B cell (primary cell): ENCODE results near the gene STON2. TPM values are rescaled to one million over a fixed set of nuclear protein-coding genes. Genes with fewer than 3 reads are reported as not detected.

ENCODE experiments used
- ATAC-seq: fragments of 200-7000 bp; cut with Tn5 transposase; one replicate; pipeline ENCODE4 v1.10.0; 2021; ENCODE audit warnings: low read depth, mild to moderate bottlenecking, moderate number of reproducible peaks, moderate library complexity
- CTCF ChIA-PET: fragments of 350-600 bp; sonication (Branson Sonifier 250); formaldehyde crosslinking; loops from one replicate; lab custom pipeline; 2021; ENCODE audit warnings: antibody characterized with exemption, inconsistent platforms; lab: Charles Lee
- POLR2A ChIA-PET: fragments of 350-600 bp; sonication (Branson Sonifier 250); formaldehyde crosslinking; loops from one replicate; lab custom pipeline; 2021; ENCODE audit warnings: antibody characterized with exemption; lab: Charles Lee
- DNase-seq: peaks from one replicate; pipeline ENCODE4 v3.0.0; 2013
- H2AFZ ChIP-seq: 2 replicates; pipeline ENCODE4 v1.6.1; 2012; ENCODE audit warnings: mild to moderate bottlenecking, low read depth, low read length; ENCODE audit not compliant: insufficient read depth, poor library complexity, severe bottlenecking
- H3K27ac ChIP-seq, 2 donors: 1 replicate in 1 of 2; 2 replicates in 1 of 2; pipeline ENCODE4 v1.5.1; 2012 to 2013; ENCODE audit warnings: low read length in 2 of 2, mild to moderate bottlenecking in 2 of 2, moderate library complexity in 1 of 2
- H3K27me3 ChIP-seq, 4 experiments: fragments of 200-600 bp in 1 of 4; sonication (generic) in 1 of 4; replicated peaks in 1 of 4; 1 replicate in 2 of 4; 2 replicates in 2 of 4; pipeline versions ENCODE4 v1.6.1 to v1.7.0; 2013 to 2016; ENCODE audit warnings: low read length in 3 of 4, mild to moderate bottlenecking in 2 of 4, mixed read lengths in 1 of 4, moderate library complexity in 1 of 4; ENCODE audit not compliant: insufficient read depth in 4 of 4, control insufficient read depth in 3 of 4; ENCODE audit errors: control extremely low read depth in 1 of 4
- H3K36me3 ChIP-seq, 2 experiments: replicated peaks in 1 of 2; 1 replicate in 1 of 2; 2 replicates in 1 of 2; pipeline versions ENCODE4 v1.6.1 to v1.7.1; 2013; ENCODE audit warnings: low read length in 1 of 2; ENCODE audit not compliant: insufficient read depth in 2 of 2, control insufficient read depth in 1 of 2; ENCODE audit errors: control extremely low read depth in 1 of 2, extremely low read depth in 1 of 2
- H3K4me1 ChIP-seq, 2 donors: fragments of 200-600 bp in 1 of 2; sonication (generic) in 1 of 2; 1 replicate in 1 of 2; 2 replicates in 1 of 2; pipeline versions ENCODE4 v1.5.1 to v1.6.1; 2013 to 2017; ENCODE audit warnings: low read length in 2 of 2; ENCODE audit not compliant: control insufficient read depth in 2 of 2, insufficient read depth in 2 of 2
- H3K4me2 ChIP-seq: replicated peaks from 2 replicates; pipeline ENCODE3; 2012; ENCODE audit warnings: mild to moderate bottlenecking, low read depth, low read length; ENCODE audit not compliant: poor library complexity, severe bottlenecking
- H3K4me3 ChIP-seq, 5 experiments: fragments of 200-600 bp in 1 of 5; sonication (generic) in 1 of 5; 1 replicate in 3 of 5; 2 replicates in 2 of 5; pipeline versions ENCODE4 v1.5.1 to v1.7.0; 2011 to 2016; ENCODE audit warnings: low read length in 4 of 5, mild to moderate bottlenecking in 4 of 5, low read depth in 2 of 5, control low read depth in 1 of 5, moderate library complexity in 1 of 5; ENCODE audit not compliant: insufficient read depth in 1 of 5; ENCODE audit errors: control extremely low read depth in 1 of 5, extremely low read depth in 1 of 5
- H3K79me2 ChIP-seq: fragments of 200-600 bp; sonication (generic); one replicate; pipeline ENCODE4 v1.6.0; 2016; ENCODE audit warnings: low read length; ENCODE audit not compliant: control insufficient read depth, insufficient read depth
- H3K9ac ChIP-seq: fragments of 200-600 bp; sonication (generic); 2 replicates; pipeline ENCODE4 v1.6.1; 2017; ENCODE audit warnings: mild to moderate bottlenecking, low read length, moderate library complexity
- H3K9me3 ChIP-seq, 3 donors: one replicate each; pipeline versions ENCODE4 v1.6.1 to v1.7.1; 2013; ENCODE audit warnings: low read length in 2 of 3; ENCODE audit not compliant: control insufficient read depth in 2 of 3, insufficient read depth in 1 of 3; ENCODE audit errors: control extremely low read depth in 1 of 3
- H4K20me1 ChIP-seq: 2 replicates; pipeline ENCODE4 v1.6.0; 2012; ENCODE audit warnings: mild to moderate bottlenecking, low read length; ENCODE audit not compliant: insufficient read depth, control insufficient read depth, poor library complexity, severe bottlenecking
- H3K27ac Mint-ChIP-seq: one replicate; pipeline ENCODE4 v1.8.0; 2021; ENCODE audit warnings: mixed read lengths
- H3K27me3 Mint-ChIP-seq: one replicate; pipeline ENCODE4 v1.8.0; 2021; ENCODE audit warnings: mixed read lengths
- H3K4me1 Mint-ChIP-seq: one replicate; pipeline ENCODE4 v1.8.0; 2021; ENCODE audit warnings: mixed read lengths
- H3K4me3 Mint-ChIP-seq: one replicate; pipeline ENCODE4 v1.8.0; 2021; ENCODE audit warnings: mixed read lengths
- H3K9me3 Mint-ChIP-seq: one replicate; pipeline ENCODE4 v1.8.0; 2022; ENCODE audit warnings: mixed read lengths; ENCODE audit not compliant: insufficient read depth
- EZH2 ChIP-seq: IDR thresholded peaks from 2 replicates; pipeline ENCODE4 v1.6.1; 2012; ENCODE audit warnings: borderline replicate concordance, low read depth, mild to moderate bottlenecking, moderate library complexity, low read length; ENCODE audit not compliant: insufficient read depth, poor library complexity, severe bottlenecking
- WGBS: methylation state at CpG from one replicate; pipeline ENCODE4 v1.1.5; 2013; ENCODE audit warnings: missing lambda C conversion rate; ENCODE audit not compliant: insufficient coverage; 5-methylcytosine and 5-hydroxymethylcytosine counted together
- intact Hi-C: fragments of 100-400 bp; cut with micrococcal nuclease; formaldehyde crosslinking; loops from one replicate; pipeline ENCODE4 v1.10.0; 2022
- polyA plus RNA-seq: library from polyadenylated mRNA; depleted of rRNA; stranded (reverse); fragments of >200 nt; gene quantifications from 2 replicates; pipeline ENCODE4 v1.2.3, GENCODE V29; 2012
- total RNA-seq, 2 donors: library from RNA; stranded (reverse); fragments of 120-200 nt in 1 of 2; gene quantifications; 1 replicate in 1 of 2; 2 replicates in 1 of 2; pipeline versions ENCODE4 v1.2.3 to v1.2.4, GENCODE V29; 2013 to 2022
- TF ChIP-seq, protein P1 (sequence below): fragments of 200-600 bp; IDR thresholded peaks from one replicate; pipeline ENCODE4 v1.8.0; 2022; ENCODE audit warnings: antibody characterized with exemption, mild to moderate bottlenecking

STON2 gene
- total and polyA plus RNA-seq, 2 donors (not counting 1 experiment from before 2014, with no cell fraction given): 0.03 TPM; not detected in 1

DNA sequence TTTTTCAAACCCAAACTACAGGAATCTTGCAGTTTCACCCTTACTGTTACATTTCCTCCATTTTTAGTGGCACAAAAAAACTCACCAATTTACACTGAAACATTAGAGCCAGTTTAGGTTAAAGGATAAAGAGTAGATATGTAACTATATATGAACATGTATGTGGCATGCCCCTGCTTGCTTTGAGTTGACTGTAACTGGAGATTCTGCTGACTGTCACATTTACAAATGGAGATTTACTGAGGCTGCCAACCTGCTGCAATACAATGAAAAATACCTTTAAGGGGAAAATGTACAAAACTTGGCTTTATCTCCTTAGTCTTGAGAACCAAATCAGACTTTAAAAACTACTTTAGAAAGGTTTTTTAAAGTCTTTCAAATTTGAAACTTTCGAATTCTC is 28.3 kb downstream of the STON2 start:
- ChIA-PET POLR2A (no interaction called here), CTCF (no interaction called here)
- no peaks in the 10 kb centered on the region for H3K9me3 Mint-ChIP-seq
- H3K4me3 Mint-ChIP-seq: no peak overlapping the region
- Histone ChIP-seq H3K79me2 (no peaks in the 10 kb centered on the region), H4K20me1 (no peaks in the 10 kb centered on the region), H3K9ac (no peak overlapping the region), H3K27ac (no peak overlapping the region), H2AFZ (no peak overlapping the region), H3K36me3 (no peaks in the 10 kb centered on the region), H3K4me2 (no peak overlapping the region), H3K27me3 (no peaks in the 10 kb centered on the region), H3K4me3 (no peak overlapping the region), H3K9me3 (no peaks in the 10 kb centered on the region), H3K4me1 (no peaks in the 10 kb centered on the region)
- no CpG with 5 or more reads among the region's 1 CpG for WGBS
- peaks cover 8% of the 10 kb centered on the region for H3K27me3 Mint-ChIP-seq
- no peak overlapping the region for H3K27ac Mint-ChIP-seq
- TF ChIP-seq, protein P1, sequence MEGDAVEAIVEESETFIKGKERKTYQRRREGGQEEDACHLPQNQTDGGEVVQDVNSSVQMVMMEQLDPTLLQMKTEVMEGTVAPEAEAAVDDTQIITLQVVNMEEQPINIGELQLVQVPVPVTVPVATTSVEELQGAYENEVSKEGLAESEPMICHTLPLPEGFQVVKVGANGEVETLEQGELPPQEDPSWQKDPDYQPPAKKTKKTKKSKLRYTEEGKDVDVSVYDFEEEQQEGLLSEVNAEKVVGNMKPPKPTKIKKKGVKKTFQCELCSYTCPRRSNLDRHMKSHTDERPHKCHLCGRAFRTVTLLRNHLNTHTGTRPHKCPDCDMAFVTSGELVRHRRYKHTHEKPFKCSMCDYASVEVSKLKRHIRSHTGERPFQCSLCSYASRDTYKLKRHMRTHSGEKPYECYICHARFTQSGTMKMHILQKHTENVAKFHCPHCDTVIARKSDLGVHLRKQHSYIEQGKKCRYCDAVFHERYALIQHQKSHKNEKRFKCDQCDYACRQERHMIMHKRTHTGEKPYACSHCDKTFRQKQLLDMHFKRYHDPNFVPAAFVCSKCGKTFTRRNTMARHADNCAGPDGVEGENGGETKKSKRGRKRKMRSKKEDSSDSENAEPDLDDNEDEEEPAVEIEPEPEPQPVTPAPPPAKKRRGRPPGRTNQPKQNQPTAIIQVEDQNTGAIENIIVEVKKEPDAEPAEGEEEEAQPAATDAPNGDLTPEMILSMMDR: no peak
- no peak for TF ChIP-seq EZH2
- no peaks in the 10 kb centered on the region for H3K4me1 Mint-ChIP-seq
- DNase-seq (no peak), ATAC-seq (no peak)
- intact Hi-C loops: no loop called here

DNA sequence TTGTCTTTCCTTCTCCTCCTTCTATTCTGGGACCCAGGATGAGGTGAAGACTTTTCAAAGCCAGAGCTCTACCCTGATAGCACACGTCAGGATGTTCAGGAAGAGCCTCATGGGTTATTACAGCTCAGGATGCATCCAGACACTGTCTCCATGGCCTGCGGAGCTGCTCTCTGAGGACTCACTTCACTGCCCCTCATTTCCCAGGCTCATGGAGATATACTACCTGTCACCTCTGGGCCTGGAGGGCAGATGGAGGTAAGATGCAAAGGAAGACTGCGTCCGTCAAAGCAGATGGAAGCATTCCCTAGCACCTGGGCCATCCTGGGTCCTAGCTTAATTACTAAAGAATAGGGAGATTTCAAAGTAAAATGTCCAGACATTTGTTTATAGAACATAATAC is 32.6 kb downstream of the STON2 start:
- POLR2A ChIA-PET: no interaction called here
- CTCF ChIA-PET: no interaction called here

More for the DNA sequence above, 32.6 kb downstream of the STON2 start:
- H3K27ac ChIP-seq: no peak overlapping the region
- no peak for ATAC-seq
- 67% methylated on average over 1 of the region's 4 CpGs for WGBS
- intact Hi-C loops: no loop called here
- no peaks in the 10 kb centered on the region for H4K20me1 ChIP-seq
- no peak overlapping the region for H3K4me3 Mint-ChIP-seq
- H3K27me3 ChIP-seq: no peaks in the 10 kb centered on the region
- no peaks in the 10 kb centered on the region for H3K4me1 Mint-ChIP-seq
- H3K79me2 ChIP-seq: no peaks in the 10 kb centered on the region
- H3K36me3 ChIP-seq: no peaks in the 10 kb centered on the region
- no peak overlapping the region for H3K9ac ChIP-seq
- peaks cover 3% of the 10 kb centered on the region for H3K27me3 Mint-ChIP-seq
- TF ChIP-seq EZH2: no peak
- TF ChIP-seq, protein P1: no peak
- no peak for DNase-seq
- H3K9me3 Mint-ChIP-seq: no peaks in the 10 kb centered on the region
- H3K4me1 ChIP-seq: no peaks in the 10 kb centered on the region
- no peaks in the 10 kb centered on the region for H3K9me3 ChIP-seq
- no peak overlapping the region for H3K4me3 ChIP-seq
- H3K4me2 ChIP-seq: no peak overlapping the region
- H3K27ac Mint-ChIP-seq: no peak overlapping the region
- H2AFZ ChIP-seq: no peak overlapping the region
